ENCODE data around the gene ATM. TPM values are rescaled to one million over a fixed set of nuclear protein-coding genes. Genes with fewer than 3 reads are reported as not detected.

ATM gene
- total RNA-seq (100 to 1,000 TPM in 1 of 2 donors, 10 to 100 TPM in 1; 66.3 to 123 TPM), polyA plus RNA-seq (10 to 100 TPM; 18.3 to 21.2 TPM)
- long read RNA-seq, donor 1, partial matches to known transcripts = 2 of 13 reads
- long read RNA-seq, donor 1, other reads (novel, unspliced or antisense) = 11 of 13 reads
- long read RNA-seq, donor 2, partial matches to known transcripts = 2 of 15 reads
- long read RNA-seq, donor 2, other reads (novel, unspliced or antisense) = 12 of 15 reads

- Histone ChIP-seq H3K27ac (ENCODE audit: low read depth in 1 of 2, low read length in 2 of 2) (peak within 1 kb of the TSS; percentile 67 to 95), H3K9me3 (ENCODE audit: control insufficient read depth, low read length) (no peaks in the 10 kb centered on the region), H3K36me3 (ENCODE audit: control insufficient read depth in 1 of 2, insufficient read depth in 2 of 2, low read length in 1 of 2) (no peaks in the 10 kb centered on the region), H3K4me3 (ENCODE audit: low read length in 2 of 2) (peak within 1 kb of the TSS; percentile 77 to 94), H3K27me3 (ENCODE audit: control insufficient read depth in 1 of 2, insufficient read depth in 2 of 2, low read length in 1 of 2) (no peaks in the 10 kb centered on the region), H3K4me1 (ENCODE audit: control insufficient read depth in 1 of 2, insufficient read depth in 2 of 2, low read length in 2 of 2) (peaks cover 2 to 13% of the 10 kb centered on the region in 2 donors)
- WGBS, 2 donors = 0% methylated on average over 70 of the region's 70 CpGs
- intact Hi-C loops (cut with DNase I) = loop anchor here (2.0 to 10.0 kb wide), 6 partner anchors 102 to 1872 kb away; partner anchors contain the start of genes ACAT1 (in 1 of the 2), CUL5 (in 1 of the 2), DDX10 (in 1 of the 2) and POGLUT3 (in 1 of the 2)
- ATAC-seq (ENCODE audit: low FRiP score) (peak; percentile 99), DNase-seq (peak; percentile 100)
Observed at GRCh38 chr11:108222574-108223347, at the start of gene ATM, which contains the start of gene NPAT. Gene ATM (plus strand): TSS chr11:108223067. CDS start chr11:108227625, 4,558 bp downstream. Gene NPAT (minus strand): TSS chr11:108222638. CDS start chr11:108222536, 102 bp downstream.

GRCh38 chr11:108177570-108177969, 45.3 kb upstream of the ATM start:
- Histone ChIP-seq H3K4me1 (ENCODE audit: control insufficient read depth in 1 of 2, insufficient read depth in 2 of 2, low read length in 2 of 2) (no peaks in the 10 kb centered on the region), H3K9me3 (ENCODE audit: control insufficient read depth, low read length) (no peaks in the 10 kb centered on the region), H3K36me3 (ENCODE audit: control insufficient read depth in 1 of 2, insufficient read depth in 2 of 2, low read length in 1 of 2) (no peaks in the 10 kb centered on the region), H3K4me3 (ENCODE audit: low read length in 2 of 2) (no peak overlapping the region), H3K27ac (ENCODE audit: low read depth in 1 of 2, low read length in 2 of 2) (no peak overlapping the region), H3K27me3 (ENCODE audit: control insufficient read depth in 1 of 2, insufficient read depth in 2 of 2, low read length in 1 of 2) (no peaks in the 10 kb centered on the region)
- ATAC-seq (ENCODE audit: low FRiP score) (no peak), DNase-seq (no peak)
- 77 to 86% methylated on average over 5 of the region's 5 CpGs for WGBS, 2 donors
- intact Hi-C loops (cut with DNase I) = no loop called here

GRCh38 chr11:108193725-108194124, 29.1 kb upstream of the ATM start:
- intact Hi-C loops (cut with DNase I) = no loop called here
- H3K36me3 ChIP-seq (ENCODE audit: control insufficient read depth in 1 of 2, insufficient read depth in 2 of 2, low read length in 1 of 2) = peaks cover 0 to 3% of the 10 kb centered on the region in 2 donors

GRCh38 chr11:108196901-108197300, 26.0 kb upstream of the ATM start:
- no peaks in the 10 kb centered on the region for H3K27me3 ChIP-seq (ENCODE audit: control insufficient read depth in 1 of 2, insufficient read depth in 2 of 2, low read length in 1 of 2)
- no peaks in the 10 kb centered on the region for H3K9me3 ChIP-seq (ENCODE audit: control insufficient read depth, low read length)
- no peak for DNase-seq
- WGBS, 2 donors = 86 to 91% methylated on average over 3 of the region's 3 CpGs
- no peak overlapping the region for H3K27ac ChIP-seq (ENCODE audit: low read depth in 1 of 2, low read length in 2 of 2)
- intact Hi-C loops (cut with DNase I) = no loop called here
- H3K4me3 ChIP-seq (ENCODE audit: low read length in 2 of 2) = no peak overlapping the region
- H3K4me1 ChIP-seq (ENCODE audit: control insufficient read depth in 1 of 2, insufficient read depth in 2 of 2, low read length in 2 of 2) = no peaks in the 10 kb centered on the region
- no peak for ATAC-seq (ENCODE audit: low FRiP score)
- H3K36me3 ChIP-seq (ENCODE audit: control insufficient read depth in 1 of 2, insufficient read depth in 2 of 2, low read length in 1 of 2) = peaks cover 0 to 2% of the 10 kb centered on the region in 2 donors

More at GRCh38 chr11:108193725-108194124, 29.1 kb upstream of the ATM start:
- ATAC-seq (ENCODE audit: low FRiP score) = no peak
- Histone ChIP-seq H3K27ac (ENCODE audit: low read depth in 1 of 2, low read length in 2 of 2) (no peak overlapping the region), H3K9me3 (ENCODE audit: control insufficient read depth, low read length) (no peaks in the 10 kb centered on the region), H3K4me3 (ENCODE audit: low read length in 2 of 2) (no peak overlapping the region), H3K27me3 (ENCODE audit: control insufficient read depth in 1 of 2, insufficient read depth in 2 of 2, low read length in 1 of 2) (no peaks in the 10 kb centered on the region), H3K4me1 (ENCODE audit: control insufficient read depth in 1 of 2, insufficient read depth in 2 of 2, low read length in 2 of 2) (no peaks in the 10 kb centered on the region)
- DNase-seq = no peak

- no peaks in the 10 kb centered on the region for H3K27me3 ChIP-seq (ENCODE audit: control insufficient read depth in 1 of 2, insufficient read depth in 2 of 2, low read length in 1 of 2)
- no peaks in the 10 kb centered on the region for H3K4me1 ChIP-seq (ENCODE audit: control insufficient read depth in 1 of 2, insufficient read depth in 2 of 2, low read length in 2 of 2)
- DNase-seq (no peak), ATAC-seq (ENCODE audit: low FRiP score) (no peak)
- H3K27ac ChIP-seq (ENCODE audit: low read depth in 1 of 2, low read length in 2 of 2) = no peak overlapping the region
- intact Hi-C loops (cut with DNase I) = no loop called here
- H3K36me3 ChIP-seq (ENCODE audit: control insufficient read depth in 1 of 2, insufficient read depth in 2 of 2, low read length in 1 of 2) = peaks cover 0 to 2% of the 10 kb centered on the region in 2 donors
- H3K9me3 ChIP-seq (ENCODE audit: control insufficient read depth, low read length) = no peaks in the 10 kb centered on the region
- H3K4me3 ChIP-seq (ENCODE audit: low read length in 2 of 2) = no peak overlapping the region
Observed at GRCh38 chr11:108197351-108197750, 25.5 kb upstream of the ATM start.

GRCh38 chr11:108198833-108199232, 24.0 kb upstream of the ATM start:
- peak; percentile 53 for ATAC-seq (ENCODE audit: low FRiP score)
- DNase-seq = no peak
- intact Hi-C loops (cut with DNase I) = no loop called here
- Histone ChIP-seq H3K27me3 (ENCODE audit: control insufficient read depth in 1 of 2, insufficient read depth in 2 of 2, low read length in 1 of 2) (no peaks in the 10 kb centered on the region), H3K36me3 (ENCODE audit: control insufficient read depth in 1 of 2, insufficient read depth in 2 of 2, low read length in 1 of 2) (peaks cover 0 to 2% of the 10 kb centered on the region in 2 donors), H3K4me1 (ENCODE audit: control insufficient read depth in 1 of 2, insufficient read depth in 2 of 2, low read length in 2 of 2) (no peaks in the 10 kb centered on the region), H3K4me3 (ENCODE audit: low read length in 2 of 2) (no peak overlapping the region), H3K27ac (ENCODE audit: low read depth in 1 of 2, low read length in 2 of 2) (no peak overlapping the region), H3K9me3 (ENCODE audit: control insufficient read depth, low read length) (no peaks in the 10 kb centered on the region)
- 77 to 80% methylated on average over 8 of the region's 8 CpGs for WGBS, 2 donors

GRCh38 chr11:108199446-108200321, 23.2 kb upstream of the ATM start:
- H3K27me3 ChIP-seq (ENCODE audit: control insufficient read depth in 1 of 2, insufficient read depth in 2 of 2, low read length in 1 of 2) = no peaks in the 10 kb centered on the region
- H3K27ac ChIP-seq (ENCODE audit: low read depth in 1 of 2, low read length in 2 of 2) = no peak overlapping the region
- no peaks in the 10 kb centered on the region for H3K4me1 ChIP-seq (ENCODE audit: control insufficient read depth in 1 of 2, insufficient read depth in 2 of 2, low read length in 2 of 2)
- 82 to 85% methylated on average over 12 of the region's 12 CpGs for WGBS, 2 donors
- no peak overlapping the region for H3K4me3 ChIP-seq (ENCODE audit: low read length in 2 of 2)
- peaks cover 0 to 2% of the 10 kb centered on the region in 2 donors for H3K36me3 ChIP-seq (ENCODE audit: control insufficient read depth in 1 of 2, insufficient read depth in 2 of 2, low read length in 1 of 2)
- no peak for DNase-seq
- no peaks in the 10 kb centered on the region for H3K9me3 ChIP-seq (ENCODE audit: control insufficient read depth, low read length)
- intact Hi-C loops (cut with DNase I) = no loop called here
- ATAC-seq (ENCODE audit: low FRiP score) = no peak

- H3K36me3 ChIP-seq (ENCODE audit: control insufficient read depth in 1 of 2, insufficient read depth in 2 of 2, low read length in 1 of 2) = peaks cover 2 to 3% of the 10 kb centered on the region in 2 donors
- ATAC-seq (ENCODE audit: low FRiP score) (no peak), DNase-seq (no peak)
- intact Hi-C loops (cut with DNase I) = no loop called here
- no peak overlapping the region for H3K27ac ChIP-seq (ENCODE audit: low read depth in 1 of 2, low read length in 2 of 2)
- no peak overlapping the region for H3K4me3 ChIP-seq (ENCODE audit: low read length in 2 of 2)
- no peaks in the 10 kb centered on the region for H3K4me1 ChIP-seq (ENCODE audit: control insufficient read depth in 1 of 2, insufficient read depth in 2 of 2, low read length in 2 of 2)
- H3K9me3 ChIP-seq (ENCODE audit: control insufficient read depth, low read length) = no peaks in the 10 kb centered on the region
- H3K27me3 ChIP-seq (ENCODE audit: control insufficient read depth in 1 of 2, insufficient read depth in 2 of 2, low read length in 1 of 2) = no peaks in the 10 kb centered on the region
- WGBS, 2 donors = 72% methylated on average over 2 of the region's 2 CpGs
Observed at GRCh38 chr11:108203075-108203474, 19.8 kb upstream of the ATM start.

Measured in aorta (tissue), 5 donors.